Spleen (tissue), 7 donors: ENCODE data around the gene LHB.
"Not testable (repeated sequence)": the region's sequence is repeated elsewhere in the genome, so short reads cannot be mapped to it uniquely, and the experiment has no call there.

Experiments
- POLR2A ChIP-seq, 3 donors: fragments of 450-650 bp; IDR thresholded peaks; one replicate each; pipeline ENCODE4 v1.5.1; 2017; ENCODE audit warnings: antibody characterized with exemption in 3 of 3, mild to moderate bottlenecking in 1 of 3
- POLR2AphosphoS5 ChIP-seq, 3 donors: sonication (generic); formaldehyde crosslinking; IDR thresholded peaks; one replicate each; pipeline ENCODE4 v1.5.1; 2017; ENCODE audit warnings: antibody characterized with exemption in 3 of 3
- TF ChIP-seq, protein P1 (sequence below), 11 experiments: fragments of 200-600 bp in 7 of 11; fragments of 450-650 bp in 4 of 11; sonication (generic) in 4 of 11; IDR thresholded peaks in 8 of 11; conservative IDR thresholded peaks in 3 of 11; 1 replicate in 7 of 11; 2 replicates in 4 of 11; pipeline versions ENCODE4 v1.4.0 to v1.8.0; 2016 to 2021; ENCODE audit warnings: antibody characterized with exemption in 11 of 11, inconsistent platforms in 4 of 11, mild to moderate bottlenecking in 1 of 11
- donor health status: DM: no; HTN: no; CAD: no; lungs with moderate emphysema.
- donor health status: DM: no; HTN: no; CAD: no.
- donor health status: DM: no; HTN: no; CAD: no.

GRCh38 chr19:49056902-49057596 is 40.2 kb upstream of the LHB start:
- TF ChIP-seq, protein P1, sequence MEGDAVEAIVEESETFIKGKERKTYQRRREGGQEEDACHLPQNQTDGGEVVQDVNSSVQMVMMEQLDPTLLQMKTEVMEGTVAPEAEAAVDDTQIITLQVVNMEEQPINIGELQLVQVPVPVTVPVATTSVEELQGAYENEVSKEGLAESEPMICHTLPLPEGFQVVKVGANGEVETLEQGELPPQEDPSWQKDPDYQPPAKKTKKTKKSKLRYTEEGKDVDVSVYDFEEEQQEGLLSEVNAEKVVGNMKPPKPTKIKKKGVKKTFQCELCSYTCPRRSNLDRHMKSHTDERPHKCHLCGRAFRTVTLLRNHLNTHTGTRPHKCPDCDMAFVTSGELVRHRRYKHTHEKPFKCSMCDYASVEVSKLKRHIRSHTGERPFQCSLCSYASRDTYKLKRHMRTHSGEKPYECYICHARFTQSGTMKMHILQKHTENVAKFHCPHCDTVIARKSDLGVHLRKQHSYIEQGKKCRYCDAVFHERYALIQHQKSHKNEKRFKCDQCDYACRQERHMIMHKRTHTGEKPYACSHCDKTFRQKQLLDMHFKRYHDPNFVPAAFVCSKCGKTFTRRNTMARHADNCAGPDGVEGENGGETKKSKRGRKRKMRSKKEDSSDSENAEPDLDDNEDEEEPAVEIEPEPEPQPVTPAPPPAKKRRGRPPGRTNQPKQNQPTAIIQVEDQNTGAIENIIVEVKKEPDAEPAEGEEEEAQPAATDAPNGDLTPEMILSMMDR (IDR thresholded peaks at IDR 0.05 in 8 of 11, conservative IDR thresholded peaks at IDR 0.05 in 3 of 11): not testable (repeated sequence)
- TF ChIP-seq POLR2A, POLR2AphosphoS5 (IDR thresholded peaks at IDR 0.05): not testable (repeated sequence)
